HEK293 (cell line): ENCODE measurements around the gene ANTXR1.

Experiments
- CTCF ChIA-PET: fragments of 350-600 bp; formaldehyde crosslinking; extraction: SDS; loops from one replicate; lab custom pipeline; 2021; ENCODE audit warnings: antibody characterized with exemption; lab: Yijun Ruan, JAX
- POLR2A ChIA-PET: fragments of 300-600 bp; formaldehyde crosslinking; extraction: SDS; loops from one replicate; lab custom pipeline; 2020; ENCODE audit warnings: antibody characterized with exemption, inconsistent platforms; lab: Yijun Ruan, JAX
- H3K27ac ChIP-seq: fragments of 200-500 bp; sonication (Bioruptor generic); 2 replicates; pipeline ENCODE4 v1.5.1; 2014; ENCODE audit warnings: low read depth, low read length, control low read depth, inconsistent platforms; ENCODE audit errors: extremely low read depth
- H3K36me3 ChIP-seq, 2 experiments: fragments of 200-500 bp in 1 of 2; sonication (Bioruptor generic) in 1 of 2; 1 replicate in 1 of 2; 2 replicates in 1 of 2; pipeline ENCODE4 v1.5.1; 2014 to 2017; ENCODE audit warnings: inconsistent platforms in 2 of 2, low read length in 2 of 2; ENCODE audit not compliant: control insufficient read depth in 2 of 2, insufficient read depth in 1 of 2
- H3K4me1 ChIP-seq: fragments of 200-500 bp; sonication (Bioruptor generic); 2 replicates; pipeline ENCODE4 v1.5.1; 2014; ENCODE audit warnings: mild to moderate bottlenecking, low read length, inconsistent platforms; ENCODE audit not compliant: control insufficient read depth, insufficient read depth
- H3K4me3 ChIP-seq: 2 replicates; pipeline ENCODE4 v1.5.1; 2011; ENCODE audit warnings: low read depth, mild to moderate bottlenecking, control low read depth, low read length, moderate library complexity
- H3K9me3 ChIP-seq: fragments of 200-500 bp; sonication (Bioruptor generic); 2 replicates; pipeline ENCODE4 v1.5.1; 2014; ENCODE audit warnings: low read depth, low read length, inconsistent platforms; ENCODE audit not compliant: control insufficient read depth, insufficient read depth
- ELK4 ChIP-seq: IDR thresholded peaks from 2 replicates; pipeline ENCODE4 v1.6.1; 2011; ENCODE audit warnings: mild to moderate bottlenecking, low read depth, low read length, borderline replicate concordance
- KLF8 ChIP-seq: fragments of 450-650 bp; formaldehyde crosslinking; IDR thresholded peaks from 2 replicates; pipeline ENCODE4 v1.5.1; 2016; ENCODE audit warnings: missing biosample characterization, missing genetic modification characterization
- ZBTB10 ChIP-seq: fragments of 450-650 bp; formaldehyde crosslinking; IDR thresholded peaks from 2 replicates; pipeline ENCODE4 v1.5.1; 2016; ENCODE audit warnings: missing biosample characterization, missing genetic modification characterization
- ZFP69B ChIP-seq: fragments of 450-650 bp; formaldehyde crosslinking; IDR thresholded peaks from 2 replicates; pipeline ENCODE4 v1.5.1; 2016; ENCODE audit warnings: missing biosample characterization, missing genetic modification characterization
- ZNF112 ChIP-seq: fragments of 450-650 bp; formaldehyde crosslinking; IDR thresholded peaks from 2 replicates; pipeline ENCODE4 v1.5.0; 2017; ENCODE audit warnings: missing biosample characterization, missing genetic modification characterization
- ZNF121 ChIP-seq: fragments of 450-650 bp; formaldehyde crosslinking; IDR thresholded peaks from 2 replicates; pipeline ENCODE4 v1.5.1; 2016; ENCODE audit warnings: missing biosample characterization, missing genetic modification characterization
- ZNF184 ChIP-seq: fragments of 450-650 bp; IDR thresholded peaks from 2 replicates; pipeline ENCODE4 v1.5.1; 2018; ENCODE audit warnings: missing biosample characterization, mild to moderate bottlenecking, missing genetic modification characterization
- ZNF19 ChIP-seq: fragments of 450-650 bp; formaldehyde crosslinking; IDR thresholded peaks from 2 replicates; pipeline ENCODE4; 2016; ENCODE audit warnings: missing biosample characterization, missing genetic modification characterization, low read depth
- ZNF221 ChIP-seq: fragments of 450-650 bp; formaldehyde crosslinking; IDR thresholded peaks from 2 replicates; pipeline ENCODE4 v1.5.1; 2017; ENCODE audit warnings: missing biosample characterization, missing genetic modification characterization, borderline replicate concordance
- ZNF239 ChIP-seq: fragments of 450-650 bp; formaldehyde crosslinking; IDR thresholded peaks from 2 replicates; pipeline ENCODE4 v1.5.1; 2016; ENCODE audit warnings: missing biosample characterization, missing genetic modification characterization
- ZNF416 ChIP-seq: fragments of 450-650 bp; formaldehyde crosslinking; IDR thresholded peaks from 2 replicates; pipeline ENCODE4 v1.5.1; 2016; ENCODE audit warnings: missing biosample characterization, missing genetic modification characterization
- ZNF426 ChIP-seq: fragments of 450-650 bp; formaldehyde crosslinking; IDR thresholded peaks from 2 replicates; pipeline ENCODE4 v1.5.1; 2017; ENCODE audit warnings: missing biosample characterization, missing genetic modification characterization, mild to moderate bottlenecking, inconsistent platforms, moderate library complexity
- ZNF449 ChIP-seq: fragments of 450-650 bp; formaldehyde crosslinking; IDR thresholded peaks from 2 replicates; pipeline ENCODE4 v1.5.1; 2017; ENCODE audit warnings: missing biosample characterization, mild to moderate bottlenecking, missing genetic modification characterization, moderate library complexity
- ZNF501 ChIP-seq: fragments of 450-650 bp; formaldehyde crosslinking; IDR thresholded peaks from 2 replicates; pipeline ENCODE4 v1.5.1; 2016; ENCODE audit warnings: missing biosample characterization, missing genetic modification characterization
- ZNF530 ChIP-seq: fragments of 450-650 bp; formaldehyde crosslinking; IDR thresholded peaks from 2 replicates; pipeline ENCODE4 v1.5.1; 2016; ENCODE audit warnings: low read depth, missing biosample characterization, missing genetic modification characterization
- ZNF549 ChIP-seq: fragments of 450-650 bp; IDR thresholded peaks from 2 replicates; pipeline ENCODE4 v1.5.1; 2018; ENCODE audit warnings: missing biosample characterization, missing genetic modification characterization, mild to moderate bottlenecking, inconsistent platforms, moderate library complexity
- ZNF600 ChIP-seq: fragments of 450-650 bp; formaldehyde crosslinking; IDR thresholded peaks from 2 replicates; pipeline ENCODE4 v1.5.1; 2016; ENCODE audit warnings: missing biosample characterization, missing genetic modification characterization
- ZNF623 ChIP-seq: fragments of 450-650 bp; formaldehyde crosslinking; IDR thresholded peaks from 2 replicates; pipeline ENCODE4 v1.5.1; 2016; ENCODE audit warnings: missing biosample characterization, missing genetic modification characterization
- ZNF791 ChIP-seq: fragments of 450-650 bp; formaldehyde crosslinking; IDR thresholded peaks from 2 replicates; pipeline ENCODE4 v1.5.1; 2016; ENCODE audit warnings: missing biosample characterization, missing genetic modification characterization
- TF ChIP-seq, protein P1 (sequence below): fragments of 450-650 bp; IDR thresholded peaks from 2 replicates; pipeline ENCODE4 v1.5.1; 2018; ENCODE audit warnings: missing biosample characterization, missing genetic modification characterization
- TF ChIP-seq, protein P2 (sequence below): fragments of 450-650 bp; formaldehyde crosslinking; IDR thresholded peaks from 2 replicates; pipeline ENCODE4 v1.5.1; 2017; ENCODE audit warnings: missing biosample characterization, missing genetic modification characterization
- TF ChIP-seq, protein P3 (sequence below): fragments of 450-650 bp; formaldehyde crosslinking; IDR thresholded peaks from 2 replicates; pipeline ENCODE4 v1.5.1; 2016; ENCODE audit warnings: missing biosample characterization, missing genetic modification characterization

Gene ANTXR1

GRCh38 chr2:69177063-69177771, 164.2 kb downstream of the ANTXR1 start (continued):
- TF ChIP-seq ZBTB10 (no peak), ZNF184 (tag by site-specific recombination) (no peak), ZFP69B (tag by site-specific recombination) (no peak), ZNF600 (tag by site-specific recombination) (no peak), ZNF549 (tag by site-specific recombination) (no peak), ZNF19 (tag by site-specific recombination) (no peak), ZNF623 (no peak), KLF8 (tag by site-specific recombination) (no peak), ZNF221 (tag by site-specific recombination) (no peak)

DNA sequence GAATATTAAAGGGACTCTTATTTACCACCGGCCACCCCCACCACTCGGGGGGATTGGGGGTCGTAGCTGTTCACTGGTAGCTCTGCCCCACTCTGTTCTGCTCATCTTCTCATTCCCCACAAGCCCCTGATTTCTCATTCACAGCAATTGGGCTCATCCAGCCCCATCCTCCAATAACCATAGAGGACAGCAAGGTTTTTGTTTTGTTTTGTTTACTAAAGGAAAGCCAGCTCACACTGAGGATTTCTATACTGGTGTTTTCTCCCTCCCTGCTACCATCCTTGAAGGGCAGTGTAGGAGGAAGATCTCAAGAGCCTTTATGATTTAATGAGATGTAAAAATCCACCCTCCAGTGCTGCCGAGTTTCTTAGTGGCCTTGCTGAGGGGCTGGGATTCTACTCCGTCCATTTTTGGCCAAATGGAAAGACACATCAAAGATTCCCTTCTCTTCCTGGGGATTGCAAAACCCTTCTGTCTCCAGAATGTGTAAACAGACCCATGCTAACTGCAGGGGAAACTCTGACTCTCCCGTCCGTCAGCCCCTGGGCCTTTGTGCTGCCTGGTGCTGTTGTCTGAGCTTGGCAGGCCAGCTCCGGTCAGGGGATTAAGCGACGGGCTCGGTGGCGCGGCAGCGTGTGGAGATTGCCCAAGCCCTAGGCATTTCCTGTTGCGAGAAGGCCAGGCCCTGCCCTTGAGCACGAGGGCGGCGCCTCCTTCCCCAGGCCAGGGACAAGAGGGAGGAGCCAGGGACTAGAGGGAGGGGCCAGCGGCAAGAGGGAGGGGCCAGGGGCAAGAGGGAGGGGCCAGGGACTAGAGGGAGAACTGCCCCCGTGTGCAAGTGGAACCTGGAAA, 165.0 kb downstream of the ANTXR1 start:
- H3K36me3 ChIP-seq, result peaks cover 0 to 15% of the 10 kb centered on the region in 2 experiments; a peak in 1 of 3 replicates
- H3K4me3 ChIP-seq, result no peak overlapping the region
- CTCF ChIA-PET, result no interaction called here
- no peak overlapping the region for H3K27ac ChIP-seq
- H3K4me1 ChIP-seq, result no peaks in the 10 kb centered on the region
- POLR2A ChIA-PET, result no interaction called here
- H3K9me3 ChIP-seq, result no peaks in the 10 kb centered on the region
- TF ChIP-seq, protein P1, sequence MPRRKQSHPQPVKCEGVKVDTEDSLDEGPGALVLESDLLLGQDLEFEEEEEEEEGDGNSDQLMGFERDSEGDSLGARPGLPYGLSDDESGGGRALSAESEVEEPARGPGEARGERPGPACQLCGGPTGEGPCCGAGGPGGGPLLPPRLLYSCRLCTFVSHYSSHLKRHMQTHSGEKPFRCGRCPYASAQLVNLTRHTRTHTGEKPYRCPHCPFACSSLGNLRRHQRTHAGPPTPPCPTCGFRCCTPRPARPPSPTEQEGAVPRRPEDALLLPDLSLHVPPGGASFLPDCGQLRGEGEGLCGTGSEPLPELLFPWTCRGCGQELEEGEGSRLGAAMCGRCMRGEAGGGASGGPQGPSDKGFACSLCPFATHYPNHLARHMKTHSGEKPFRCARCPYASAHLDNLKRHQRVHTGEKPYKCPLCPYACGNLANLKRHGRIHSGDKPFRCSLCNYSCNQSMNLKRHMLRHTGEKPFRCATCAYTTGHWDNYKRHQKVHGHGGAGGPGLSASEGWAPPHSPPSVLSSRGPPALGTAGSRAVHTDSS (tag by site-specific recombination), result no peak
- TF ChIP-seq ZNF501 (tag by site-specific recombination), result no peak
- TF ChIP-seq ELK4, result no peak
- no peak for TF ChIP-seq ZNF239 (tag by site-specific recombination)
- no peak for TF ChIP-seq ZNF121 (tag by site-specific recombination)
- TF ChIP-seq, protein P2, sequence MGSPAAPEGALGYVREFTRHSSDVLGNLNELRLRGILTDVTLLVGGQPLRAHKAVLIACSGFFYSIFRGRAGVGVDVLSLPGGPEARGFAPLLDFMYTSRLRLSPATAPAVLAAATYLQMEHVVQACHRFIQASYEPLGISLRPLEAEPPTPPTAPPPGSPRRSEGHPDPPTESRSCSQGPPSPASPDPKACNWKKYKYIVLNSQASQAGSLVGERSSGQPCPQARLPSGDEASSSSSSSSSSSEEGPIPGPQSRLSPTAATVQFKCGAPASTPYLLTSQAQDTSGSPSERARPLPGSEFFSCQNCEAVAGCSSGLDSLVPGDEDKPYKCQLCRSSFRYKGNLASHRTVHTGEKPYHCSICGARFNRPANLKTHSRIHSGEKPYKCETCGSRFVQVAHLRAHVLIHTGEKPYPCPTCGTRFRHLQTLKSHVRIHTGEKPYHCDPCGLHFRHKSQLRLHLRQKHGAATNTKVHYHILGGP (tag by site-specific recombination), result no peak

- H3K27ac ChIP-seq, result no peak overlapping the region
- H3K4me3 ChIP-seq, result no peak overlapping the region
- ChIA-PET CTCF (no interaction called here), POLR2A (no interaction called here)
- H3K36me3 ChIP-seq, result peaks cover 6 to 18% of the 10 kb centered on the region in 2 experiments; a peak in 2 of 3 replicates
- H3K9me3 ChIP-seq, result no peaks in the 10 kb centered on the region
- no peaks in the 10 kb centered on the region for H3K4me1 ChIP-seq
- no peak for TF ChIP-seq ZNF112 (tag by site-specific recombination)
- TF ChIP-seq ZNF791 (tag by site-specific recombination), result no peak
- no peak for TF ChIP-seq ZNF426 (tag by site-specific recombination)
- no peak for TF ChIP-seq ZNF530 (tag by site-specific recombination)
- TF ChIP-seq ZNF549 (tag by site-specific recombination), result no peak
- no peak for TF ChIP-seq ZNF416 (tag by site-specific recombination)
- TF ChIP-seq, protein P3, sequence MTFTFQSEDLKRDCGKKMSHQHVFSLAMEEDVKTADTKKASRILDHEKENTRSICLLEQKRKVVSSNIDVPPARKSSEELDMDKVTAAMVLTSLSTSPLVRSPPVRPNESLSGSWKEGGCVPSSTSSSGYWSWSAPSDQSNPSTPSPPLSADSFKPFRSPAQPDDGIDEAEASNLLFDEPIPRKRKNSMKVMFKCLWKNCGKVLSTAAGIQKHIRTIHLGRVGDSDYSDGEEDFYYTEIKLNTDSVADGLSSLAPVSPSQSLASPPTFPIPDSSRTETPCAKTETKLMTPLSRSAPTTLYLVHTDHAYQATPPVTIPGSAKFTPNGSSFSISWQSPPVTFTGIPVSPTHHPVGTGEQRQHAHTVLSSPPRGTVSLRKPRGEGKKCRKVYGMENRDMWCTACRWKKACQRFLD (tag by site-specific recombination), result no peak
- no peak for TF ChIP-seq ZNF184 (tag by site-specific recombination)
- TF ChIP-seq ZNF449 (tag by site-specific recombination), result no peak
Observed at GRCh38 chr2:69178756-69179155, 165.8 kb downstream of the ANTXR1 start.
